Liver (tissue), 3 donors: ENCODE data around the gene CARMIL1.

Experiments used
- GABPA ChIP-seq, 2 donors: IDR thresholded peaks in 1 of 2; conservative IDR thresholded peaks in 1 of 2; 2 replicates each; pipeline ENCODE4 v1.6.1; 2016; ENCODE audit warnings: antibody characterized with exemption in 2 of 2, mild to moderate bottlenecking in 1 of 2, moderate library complexity in 1 of 2
- JUND ChIP-seq, 2 donors: IDR thresholded peaks; 2 replicates each; pipeline ENCODE4 v1.6.1; 2016; ENCODE audit warnings: antibody characterized with exemption in 2 of 2
- RAD21 ChIP-seq, 2 donors: IDR thresholded peaks; 2 replicates each; pipeline ENCODE4 v1.6.1; 2016; ENCODE audit warnings: antibody characterized with exemption in 2 of 2, mild to moderate bottlenecking in 2 of 2
- TAF1 ChIP-seq: conservative IDR thresholded peaks from 2 replicates; pipeline ENCODE4 v1.6.1; 2016; ENCODE audit warnings: antibody characterized with exemption, mild to moderate bottlenecking
- YY1 ChIP-seq: IDR thresholded peaks from 2 replicates; pipeline ENCODE4 v1.6.1; 2016; ENCODE audit warnings: antibody characterized with exemption, mild to moderate bottlenecking
- TF ChIP-seq, protein P1 (sequence below): fragments of 150-350 bp; IDR thresholded peaks from 2 replicates; pipeline ENCODE4 v1.5.1; 2017; ENCODE audit warnings: improper control_type of control experiment, low read depth, low read length; ENCODE audit not compliant: missing input control
- TF ChIP-seq, protein P2 (sequence below): IDR thresholded peaks from 2 replicates; pipeline ENCODE4 v1.6.1; 2016; ENCODE audit warnings: antibody characterized with exemption
- TF ChIP-seq, protein P3 (sequence below): IDR thresholded peaks from 2 replicates; pipeline ENCODE4 v1.6.1; 2016; ENCODE audit warnings: antibody characterized with exemption, mild to moderate bottlenecking
- donor health status: healthy.
- donor health status: healthy.

GRCh38 chr6:25488156-25488555 is 209.0 kb downstream of the CARMIL1 start:
- TF ChIP-seq GABPA (IDR thresholded peaks at IDR 0.05 in 1 of 2, conservative IDR thresholded peaks at IDR 0.05 in 1 of 2) (no peak), RAD21 (IDR thresholded peaks at IDR 0.05) (no peak), JUND (IDR thresholded peaks at IDR 0.05) (no peak), YY1 (no peak), TAF1 (no peak)
- TF ChIP-seq, protein P1, sequence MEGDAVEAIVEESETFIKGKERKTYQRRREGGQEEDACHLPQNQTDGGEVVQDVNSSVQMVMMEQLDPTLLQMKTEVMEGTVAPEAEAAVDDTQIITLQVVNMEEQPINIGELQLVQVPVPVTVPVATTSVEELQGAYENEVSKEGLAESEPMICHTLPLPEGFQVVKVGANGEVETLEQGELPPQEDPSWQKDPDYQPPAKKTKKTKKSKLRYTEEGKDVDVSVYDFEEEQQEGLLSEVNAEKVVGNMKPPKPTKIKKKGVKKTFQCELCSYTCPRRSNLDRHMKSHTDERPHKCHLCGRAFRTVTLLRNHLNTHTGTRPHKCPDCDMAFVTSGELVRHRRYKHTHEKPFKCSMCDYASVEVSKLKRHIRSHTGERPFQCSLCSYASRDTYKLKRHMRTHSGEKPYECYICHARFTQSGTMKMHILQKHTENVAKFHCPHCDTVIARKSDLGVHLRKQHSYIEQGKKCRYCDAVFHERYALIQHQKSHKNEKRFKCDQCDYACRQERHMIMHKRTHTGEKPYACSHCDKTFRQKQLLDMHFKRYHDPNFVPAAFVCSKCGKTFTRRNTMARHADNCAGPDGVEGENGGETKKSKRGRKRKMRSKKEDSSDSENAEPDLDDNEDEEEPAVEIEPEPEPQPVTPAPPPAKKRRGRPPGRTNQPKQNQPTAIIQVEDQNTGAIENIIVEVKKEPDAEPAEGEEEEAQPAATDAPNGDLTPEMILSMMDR: no peak
- TF ChIP-seq, protein P2, sequence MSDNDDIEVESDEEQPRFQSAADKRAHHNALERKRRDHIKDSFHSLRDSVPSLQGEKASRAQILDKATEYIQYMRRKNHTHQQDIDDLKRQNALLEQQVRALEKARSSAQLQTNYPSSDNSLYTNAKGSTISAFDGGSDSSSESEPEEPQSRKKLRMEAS: no peak
- TF ChIP-seq, protein P3, sequence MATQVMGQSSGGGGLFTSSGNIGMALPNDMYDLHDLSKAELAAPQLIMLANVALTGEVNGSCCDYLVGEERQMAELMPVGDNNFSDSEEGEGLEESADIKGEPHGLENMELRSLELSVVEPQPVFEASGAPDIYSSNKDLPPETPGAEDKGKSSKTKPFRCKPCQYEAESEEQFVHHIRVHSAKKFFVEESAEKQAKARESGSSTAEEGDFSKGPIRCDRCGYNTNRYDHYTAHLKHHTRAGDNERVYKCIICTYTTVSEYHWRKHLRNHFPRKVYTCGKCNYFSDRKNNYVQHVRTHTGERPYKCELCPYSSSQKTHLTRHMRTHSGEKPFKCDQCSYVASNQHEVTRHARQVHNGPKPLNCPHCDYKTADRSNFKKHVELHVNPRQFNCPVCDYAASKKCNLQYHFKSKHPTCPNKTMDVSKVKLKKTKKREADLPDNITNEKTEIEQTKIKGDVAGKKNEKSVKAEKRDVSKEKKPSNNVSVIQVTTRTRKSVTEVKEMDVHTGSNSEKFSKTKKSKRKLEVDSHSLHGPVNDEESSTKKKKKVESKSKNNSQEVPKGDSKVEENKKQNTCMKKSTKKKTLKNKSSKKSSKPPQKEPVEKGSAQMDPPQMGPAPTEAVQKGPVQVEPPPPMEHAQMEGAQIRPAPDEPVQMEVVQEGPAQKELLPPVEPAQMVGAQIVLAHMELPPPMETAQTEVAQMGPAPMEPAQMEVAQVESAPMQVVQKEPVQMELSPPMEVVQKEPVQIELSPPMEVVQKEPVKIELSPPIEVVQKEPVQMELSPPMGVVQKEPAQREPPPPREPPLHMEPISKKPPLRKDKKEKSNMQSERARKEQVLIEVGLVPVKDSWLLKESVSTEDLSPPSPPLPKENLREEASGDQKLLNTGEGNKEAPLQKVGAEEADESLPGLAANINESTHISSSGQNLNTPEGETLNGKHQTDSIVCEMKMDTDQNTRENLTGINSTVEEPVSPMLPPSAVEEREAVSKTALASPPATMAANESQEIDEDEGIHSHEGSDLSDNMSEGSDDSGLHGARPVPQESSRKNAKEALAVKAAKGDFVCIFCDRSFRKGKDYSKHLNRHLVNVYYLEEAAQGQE: no peak
